ENCODE data around the gene GABRD. TPM values are rescaled to one million over a fixed set of nuclear protein-coding genes. Genes with fewer than 3 reads are reported as not detected.

Gene GABRD
- total RNA-seq, 1 experiment from 2014 or later: 1.7 TPM

- no peaks in the 10 kb centered on the region for H3K27me3 Mint-ChIP-seq (ENCODE audit: low read depth)
- TF ChIP-seq ZSCAN18 (CRISPR knock-in tag; IDR thresholded peaks at IDR 0.05): no peak
- no peak for TF ChIP-seq TCF7 (CRISPR knock-in tag; IDR thresholded peaks at IDR 0.05; ENCODE audit: low read depth)
- TF ChIP-seq GABPB1 (CRISPR knock-in tag; IDR thresholded peaks at IDR 0.05): no peak
- TF ChIP-seq SOX15 (CRISPR knock-in tag; IDR thresholded peaks at IDR 0.05): no peak
- no peak for TF ChIP-seq CREB1 (CRISPR knock-in tag; IDR thresholded peaks at IDR 0.05)
- ATAC-seq (no peak), DNase-seq (ENCODE audit: low spot score) (no peak)
- CTCF ChIA-PET: interaction anchor here (1.0 to 4.5 kb wide), 2 partner anchors 16 to 18 kb away, joined by 4 to 24 read pairs; no protein-coding TSS in a partner anchor
- H3K27ac Mint-ChIP-seq: no peak overlapping the region
- no peaks in the 10 kb centered on the region for H3K4me1 Mint-ChIP-seq
- H3K9me3 Mint-ChIP-seq: no peaks in the 10 kb centered on the region
- POLR2A ChIA-PET: no interaction called here
- no peak overlapping the region for H3K4me3 Mint-ChIP-seq
- H3K36me3 Mint-ChIP-seq: no peaks in the 10 kb centered on the region
Observed at GRCh38 chr1:2027961-2028583, 8.9 kb downstream of the GABRD start.

GRCh38 chr1:2028870-2029560 lies 9.9 kb downstream of the GABRD start:
- ATAC-seq: no peak
- DNase-seq (ENCODE audit: low spot score): no peak
- POLR2A ChIA-PET: no interaction called here
- CTCF ChIA-PET: interaction anchor here (1.2 to 4.5 kb wide), 2 partner anchors 15 to 69 kb away, joined by 4 to 24 read pairs; no protein-coding TSS in a partner anchor
- H3K4me3 Mint-ChIP-seq: no peak overlapping the region
- H3K36me3 Mint-ChIP-seq: no peaks in the 10 kb centered on the region
- TF ChIP-seq GRHL2 (CRISPR knock-in tag; IDR thresholded peaks at IDR 0.05; ENCODE audit: insufficient replicate concordance, severe bottlenecking): no peak
- TF ChIP-seq ZNF532 (CRISPR knock-in tag; IDR thresholded peaks at IDR 0.05; ENCODE audit: borderline replicate concordance): no peak
- no peak for TF ChIP-seq ATF1 (CRISPR knock-in tag; IDR thresholded peaks at IDR 0.05)
- TF ChIP-seq ZNF425 (CRISPR knock-in tag; conservative IDR thresholded peaks at IDR 0.05): no peak
- TF ChIP-seq SP1 (CRISPR knock-in tag; conservative IDR thresholded peaks at IDR 0.05): no peak
- TF ChIP-seq ZBTB21 (CRISPR knock-in tag; IDR thresholded peaks at IDR 0.05; ENCODE audit: borderline replicate concordance): no peak
- TF ChIP-seq AR (CRISPR knock-in tag; IDR thresholded peaks at IDR 0.05): no peak
- TF ChIP-seq CBFB (CRISPR knock-in tag; IDR thresholded peaks at IDR 0.05; ENCODE audit: low read depth): no peak
- TF ChIP-seq SMAD3 (CRISPR knock-in tag; IDR thresholded peaks at IDR 0.05; ENCODE audit: borderline replicate concordance): no peak
- no peak for TF ChIP-seq KAT7 (CRISPR knock-in tag; IDR thresholded peaks at IDR 0.05; ENCODE audit: borderline replicate concordance)
- no peak for TF ChIP-seq ERG (CRISPR knock-in tag; IDR thresholded peaks at IDR 0.05)
- no peak for TF ChIP-seq USF2 (CRISPR knock-in tag; IDR thresholded peaks at IDR 0.05)
- TF ChIP-seq MYBL2 (CRISPR knock-in tag; IDR thresholded peaks at IDR 0.05): no peak
- TF ChIP-seq MXD4 (CRISPR knock-in tag; IDR thresholded peaks at IDR 0.05; ENCODE audit: borderline replicate concordance): no peak
- no peak for TF ChIP-seq FOXJ3 (CRISPR knock-in tag; IDR thresholded peaks at IDR 0.05; ENCODE audit: borderline replicate concordance)
- TF ChIP-seq GABPB1 (CRISPR knock-in tag; IDR thresholded peaks at IDR 0.05): no peak
- no peaks in the 10 kb centered on the region for H3K4me1 Mint-ChIP-seq
- no peaks in the 10 kb centered on the region for H3K9me3 Mint-ChIP-seq
- no peak overlapping the region for H3K27ac Mint-ChIP-seq
- H3K27me3 Mint-ChIP-seq (ENCODE audit: low read depth): no peaks in the 10 kb centered on the region
